PC-9 (cell line): ENCODE results near the gene ATF6. TPM values are rescaled to one million over a fixed set of nuclear protein-coding genes. Genes with fewer than 3 reads are reported as not detected.

Source experiments
- BruUV-seq: library from RNA; stranded (reverse); fragments of 400-500 nt; replicated peaks from 2 replicates; lab custom pipeline; 2021; lab: Mats Ljungman, UMichigan
- CTCF ChIA-PET: fragments of 300-600 bp; sonication (Branson Sonifier 250); formaldehyde crosslinking; loops from one replicate; lab custom pipeline; 2022; ENCODE audit warnings: antibody characterized with exemption; lab: Charles Lee
- POLR2A ChIA-PET: fragments of 300-600 bp; sonication (Branson Sonifier 250); formaldehyde crosslinking; loops from one replicate; lab custom pipeline; 2022; ENCODE audit warnings: antibody characterized with exemption; ENCODE audit not compliant: unreplicated experiment; lab: Charles Lee
- DNase-seq, 2 experiments: peaks; one replicate each; pipeline versions ENCODE4 v3.0.0 to v3.0.0-alpha.2; 2015 to 2022; ENCODE audit warnings: mixed read lengths in 1 of 2
- H2AFZ ChIP-seq: fragments of 200-600 bp; sonication (generic); 2 replicates; pipeline ENCODE4 v1.8.1; 2017; ENCODE audit warnings: antibody characterized with exemption
- H3F3A ChIP-seq: fragments of 200-600 bp; sonication (generic); 2 replicates; pipeline ENCODE4 v1.8.1; 2017; ENCODE audit warnings: antibody characterized with exemption, mild to moderate bottlenecking, low read depth; ENCODE audit not compliant: insufficient read depth
- H3K27ac ChIP-seq: fragments of 200-600 bp; sonication (generic); 2 replicates; pipeline ENCODE4 v1.6.1; 2016; ENCODE audit warnings: mixed run types
- H3K27me3 ChIP-seq: fragments of 200-600 bp; sonication (generic); 2 replicates; pipeline ENCODE4 v1.6.1; 2016; ENCODE audit warnings: low read depth, mixed run types; ENCODE audit not compliant: insufficient read depth
- H3K36me3 ChIP-seq: fragments of 200-600 bp; sonication (generic); 2 replicates; pipeline ENCODE4 v1.6.1; 2016; ENCODE audit warnings: low read depth, mixed run types
- H3K4me1 ChIP-seq: fragments of 200-600 bp; sonication (generic); replicated peaks from 2 replicates; pipeline ENCODE4 v1.6.1; 2016; ENCODE audit warnings: mixed run types; ENCODE audit not compliant: insufficient read depth
- H3K4me2 ChIP-seq: fragments of 200-600 bp; sonication (generic); 2 replicates; pipeline ENCODE4 v1.6.1; 2017; ENCODE audit warnings: mixed run types
- H3K4me3 ChIP-seq: fragments of 200-600 bp; sonication (generic); 2 replicates; pipeline ENCODE4 v1.6.1; 2016; ENCODE audit warnings: mixed run types
- H3K79me2 ChIP-seq: fragments of 200-600 bp; sonication (generic); 2 replicates; pipeline ENCODE4 v1.6.1; 2017; ENCODE audit warnings: low read depth, mixed run types
- H3K9me2 ChIP-seq: fragments of 200-600 bp; sonication (generic); 2 replicates; pipeline ENCODE4 v1.8.1; 2017; ENCODE audit warnings: mild to moderate bottlenecking; ENCODE audit not compliant: insufficient read depth
- H3K9me3 ChIP-seq: fragments of 200-600 bp; sonication (generic); 2 replicates; pipeline ENCODE4 v1.8.1; 2016; ENCODE audit warnings: low read depth; ENCODE audit not compliant: insufficient read depth
- H4K20me1 ChIP-seq: fragments of 200-600 bp; sonication (generic); 2 replicates; pipeline ENCODE4 v1.8.1; 2017; ENCODE audit not compliant: insufficient read depth
- CTCF ChIP-seq: fragments of 200-600 bp; sonication (generic); conservative IDR thresholded peaks from 2 replicates; pipeline ENCODE4 v1.6.1; 2017; ENCODE audit warnings: mixed run types, antibody characterized with exemption, mild to moderate bottlenecking, moderate library complexity
- EZH2 ChIP-seq: fragments of 200-600 bp; sonication (generic); IDR thresholded peaks from 2 replicates; pipeline ENCODE4 v1.8.0; 2017; ENCODE audit warnings: antibody characterized with exemption, low read depth
- intact Hi-C: fragments of 100-400 bp; cut with micrococcal nuclease; formaldehyde crosslinking; loops from one replicate; pipeline ENCODE4 v1.10.0; 2022; ENCODE audit not compliant: unreplicated experiment
- total RNA-seq: library from RNA; stranded (reverse); gene quantifications from 2 replicates; pipeline ENCODE4 v1.2.3, GENCODE V29; 2021

ATF6 gene
- total RNA-seq, 1 experiment from 2014 or later = 19.5 TPM

GRCh38 chr1:161736335-161736969, 29.7 kb upstream of the ATF6 start:
- H4K20me1 ChIP-seq = no peaks in the 10 kb centered on the region
- no peaks in the 10 kb centered on the region for H3K27me3 ChIP-seq
- no peaks in the 10 kb centered on the region for H3K36me3 ChIP-seq
- BruUV-seq = no TSS peak
- H3K79me2 ChIP-seq = no peaks in the 10 kb centered on the region
- no peaks in the 10 kb centered on the region for H3K9me2 ChIP-seq
- H3K4me1 ChIP-seq = peaks cover 54% of the 10 kb centered on the region
- H3K27ac ChIP-seq = peak overlapping the region; percentile 83
- TF ChIP-seq EZH2 (no peak), CTCF (peak; percentile 36; the same call in 1 of the 2 replicates)
- H3K4me3 ChIP-seq = peak overlapping the region; percentile 41; the same call in 1 of the 2 replicates
- peak overlapping the region; percentile 79 for H3K4me2 ChIP-seq
- peak in 1 of 2 experiments; percentile 76 for DNase-seq
- POLR2A ChIA-PET = no interaction called here
- H2AFZ ChIP-seq = peak overlapping the region; percentile 79
- H3F3A ChIP-seq = peaks cover 30% of the 10 kb centered on the region
- intact Hi-C loops = loop anchor here (5.0 kb wide), 1 partner anchor 524 kb away; no protein-coding TSS in a partner anchor
- CTCF ChIA-PET = no interaction called here
- H3K9me3 ChIP-seq = no peaks in the 10 kb centered on the region

GRCh38 chr1:161737625-161738024, 28.5 kb upstream of the ATF6 start:
- TF ChIP-seq CTCF (no peak), EZH2 (no peak)
- POLR2A ChIA-PET = no interaction called here

GRCh38 chr1:161738627-161739287, 27.4 kb upstream of the ATF6 start:
- no peak for TF ChIP-seq EZH2
- TF ChIP-seq CTCF = peak; percentile 76
- H2AFZ ChIP-seq = no peak overlapping the region
- peaks cover 18% of the 10 kb centered on the region for H3F3A ChIP-seq
- intact Hi-C loops = loop anchor here (1.0 to 5.0 kb wide), 2 partner anchors 251 to 526 kb away; no protein-coding TSS in a partner anchor
- peak; percentile 48 to 70 for DNase-seq
- H3K4me3 ChIP-seq = no peak overlapping the region
- BruUV-seq = no TSS peak
- ChIA-PET POLR2A (interaction anchor here (0.6 kb wide), 1 partner anchor 230 kb away, joined by 17 read pairs; no protein-coding TSS in a partner anchor), CTCF (interaction anchor here (0.7 to 1.0 kb wide), 4 partner anchors 11 to 515 kb away, joined by 3 to 6 read pairs (median 6); no protein-coding TSS in a partner anchor)
- H3K9me2 ChIP-seq = no peaks in the 10 kb centered on the region
- no peaks in the 10 kb centered on the region for H3K9me3 ChIP-seq
- no peaks in the 10 kb centered on the region for H4K20me1 ChIP-seq
- no peaks in the 10 kb centered on the region for H3K79me2 ChIP-seq
- no peak overlapping the region for H3K27ac ChIP-seq
- H3K27me3 ChIP-seq = no peaks in the 10 kb centered on the region
- H3K4me1 ChIP-seq = peaks cover 37% of the 10 kb centered on the region
- no peaks in the 10 kb centered on the region for H3K36me3 ChIP-seq
- H3K4me2 ChIP-seq = no peak overlapping the region

More at GRCh38 chr1:161737625-161738024, 28.5 kb upstream of the ATF6 start:
- Histone ChIP-seq H3K9me2 (no peaks in the 10 kb centered on the region), H3K36me3 (no peaks in the 10 kb centered on the region), H2AFZ (no peak overlapping the region), H3F3A (peaks cover 27% of the 10 kb centered on the region), H4K20me1 (no peaks in the 10 kb centered on the region), H3K4me1 (peaks cover 47% of the 10 kb centered on the region), H3K4me3 (no peak overlapping the region), H3K4me2 (no peak overlapping the region), H3K27ac (no peak overlapping the region), H3K9me3 (no peaks in the 10 kb centered on the region), H3K79me2 (no peaks in the 10 kb centered on the region), H3K27me3 (no peaks in the 10 kb centered on the region)
- intact Hi-C loops = loop anchor here (1.0 to 5.0 kb wide), 2 partner anchors 250 to 525 kb away; no protein-coding TSS in a partner anchor
- CTCF ChIA-PET = interaction anchor here (0.6 to 0.7 kb wide), 2 partner anchors 29 to 126 kb away, joined by 5 to 7 read pairs; no protein-coding TSS in a partner anchor
- DNase-seq = no peak
- BruUV-seq = no TSS peak
